WTC11 (cell line): Measurements from ENCODE around the gene SBSN. TPM values are rescaled to one million over a fixed set of nuclear protein-coding genes. Genes with fewer than 3 reads are reported as not detected.

ENCODE experiments used
- ATAC-seq: fragments of 200-7000 bp; cut with Tn5 transposase; 2 replicates; pipeline ENCODE4 v1.10.0; 2021; ENCODE audit warnings: mild to moderate bottlenecking, moderate library complexity
- CTCF ChIA-PET: fragments of 300-600 bp; sonication (Branson Sonifier 250); formaldehyde crosslinking; loops from one replicate; lab custom pipeline; 2021; ENCODE audit warnings: antibody characterized with exemption; lab: Charles Lee
- POLR2A ChIA-PET: fragments of 350-600 bp; sonication (Branson Sonifier 250); formaldehyde crosslinking; loops from one replicate; lab custom pipeline; 2021; ENCODE audit warnings: antibody characterized with exemption; lab: Charles Lee
- DNase-seq: peaks from one replicate; pipeline ENCODE4 v3.0.0; 2021; ENCODE audit warnings: low spot score
- H3K27ac Mint-ChIP-seq: 2 replicates; pipeline ENCODE4 v1.8.0; 2021; ENCODE audit warnings: mixed read lengths
- H3K27me3 Mint-ChIP-seq: 2 replicates; pipeline ENCODE4 v1.8.0; 2021; ENCODE audit warnings: low read depth, mild to moderate bottlenecking, moderate library complexity, mixed read lengths
- H3K36me3 Mint-ChIP-seq: 2 replicates; pipeline ENCODE4 v1.8.0; 2021; ENCODE audit warnings: mixed read lengths
- H3K4me1 Mint-ChIP-seq: 2 replicates; pipeline ENCODE4 v1.8.0; 2022; ENCODE audit warnings: mixed read lengths
- H3K4me3 Mint-ChIP-seq: 2 replicates; pipeline ENCODE4 v1.8.0; 2021; ENCODE audit warnings: mild to moderate bottlenecking, moderate library complexity, mixed read lengths
- H3K9me3 Mint-ChIP-seq: 2 replicates; pipeline ENCODE4 v1.8.0; 2021; ENCODE audit warnings: mixed read lengths
- ARID4B ChIP-seq: sonication (generic); formaldehyde crosslinking; IDR thresholded peaks from 2 replicates; pipeline ENCODE4 v1.8.0; 2023; ENCODE audit warnings: missing genetic modification reagents, mild to moderate bottlenecking, borderline replicate concordance
- CTCF ChIP-seq: fragments of 200-600 bp; IDR thresholded peaks from 2 replicates; pipeline ENCODE4 v1.8.0; 2022; ENCODE audit warnings: antibody characterized with exemption
- E2F5 ChIP-seq: sonication (generic); formaldehyde crosslinking; IDR thresholded peaks from 2 replicates; pipeline ENCODE4 v1.8.1; 2022; ENCODE audit warnings: mild to moderate bottlenecking, moderate library complexity, missing genetic modification reagents
- FOXJ3 ChIP-seq: sonication (generic); formaldehyde crosslinking; IDR thresholded peaks from 2 replicates; pipeline ENCODE4 v1.9.0; 2021; ENCODE audit warnings: missing genetic modification reagents, mild to moderate bottlenecking, borderline replicate concordance
- IRF1 ChIP-seq: sonication (generic); formaldehyde crosslinking; IDR thresholded peaks from 2 replicates; pipeline ENCODE4 v1.8.0; 2023; ENCODE audit warnings: missing genetic modification reagents
- IRF2 ChIP-seq: sonication (generic); formaldehyde crosslinking; IDR thresholded peaks from 2 replicates; pipeline ENCODE4 v1.8.0; 2022; ENCODE audit warnings: low read depth, missing genetic modification reagents, borderline replicate concordance
- JAZF1 ChIP-seq: fragments of 250-450 bp; sonication (Bioruptor Pico); IDR thresholded peaks from 2 replicates; pipeline ENCODE4 v1.9.0; 2021; ENCODE audit warnings: moderate library complexity, mild to moderate bottlenecking, inconsistent platforms
- JUN ChIP-seq: sonication (generic); formaldehyde crosslinking; IDR thresholded peaks from 2 replicates; pipeline ENCODE4 v1.8.0; 2023; ENCODE audit warnings: mild to moderate bottlenecking, missing genetic modification reagents
- ZBTB43 ChIP-seq: sonication (generic); formaldehyde crosslinking; IDR thresholded peaks from 2 replicates; pipeline ENCODE4 v1.8.1; 2023; ENCODE audit warnings: mild to moderate bottlenecking, missing genetic modification reagents
- total RNA-seq: library from RNA; stranded (reverse); gene quantifications from 3 replicates; pipeline ENCODE4 v1.2.3, GENCODE V29; 2021

SBSN gene
- total RNA-seq, 1 experiment from 2014 or later, result 0.15 TPM

GRCh38 chr19:35552534-35553384 lies 24.6 kb upstream of the SBSN start (continued):
- no peak for TF ChIP-seq IRF1
- TF ChIP-seq, all 79 proteins: peak for 0

- no peak overlapping the region for H3K4me3 Mint-ChIP-seq
- H3K27me3 Mint-ChIP-seq, result peaks cover 7% of the 10 kb centered on the region
- TF ChIP-seq ARID4B (CRISPR knock-in tag), result no peak
- TF ChIP-seq E2F5, result no peak
- no peak for DNase-seq
- ChIA-PET CTCF (interaction anchor here (0.8 to 1.4 kb wide), 3 partner anchors 41 to 123 kb away, joined by 3 to 4 read pairs (median 4); no protein-coding TSS in a partner anchor), POLR2A (no interaction called here)
- no peak overlapping the region for H3K27ac Mint-ChIP-seq
- H3K36me3 Mint-ChIP-seq, result peaks cover 10% of the 10 kb centered on the region; the same call in 1 of the 2 replicates
- H3K9me3 Mint-ChIP-seq, result no peaks in the 10 kb centered on the region
- ATAC-seq, result no peak
- peaks cover 18% of the 10 kb centered on the region for H3K4me1 Mint-ChIP-seq
These were observed 23.1 kb upstream of the SBSN start for GRCh38 chr19:35551091-35551810.

- ChIA-PET POLR2A (no interaction called here), CTCF (interaction anchor here (1.3 to 2.2 kb wide), 2 partner anchors 8 to 93 kb away, joined by 6 to 29 read pairs; no protein-coding TSS in a partner anchor)
- DNase-seq (no peak), ATAC-seq (no peak)
- Mint-ChIP-seq H3K4me3 (no peak overlapping the region), H3K27me3 (no peaks in the 10 kb centered on the region; the same call in none of the 2 replicates), H3K9me3 (no peaks in the 10 kb centered on the region), H3K36me3 (peaks cover 10% of the 10 kb centered on the region; the same call in 1 of the 2 replicates), H3K4me1 (peaks cover 15% of the 10 kb centered on the region), H3K27ac (no peak overlapping the region)
- TF ChIP-seq ZBTB43 (CRISPR knock-in tag) (no peak), CTCF (no peak), FOXJ3 (CRISPR knock-in tag) (no peak), IRF2 (CRISPR knock-in tag) (no peak), JUN (no peak), JAZF1 (CRISPR knock-in tag) (no peak)
These were observed 21.9 kb upstream of the SBSN start for GRCh38 chr19:35549879-35550523.
